IMR-90 (cell line): ENCODE data around the gene CSRP1. TPM values are rescaled to one million over a fixed set of nuclear protein-coding genes. Genes with fewer than 3 reads are reported as not detected.

ENCODE experiments used
- ATAC-seq: fragments of 200-7000 bp; cut with Tn5 transposase; 2 replicates; pipeline ENCODE4 v1.9.1; 2020; ENCODE audit warnings: low read depth, mild to moderate bottlenecking, moderate library complexity
- BruUV-seq: library from RNA; stranded (reverse); fragments of 400-500 nt; replicated peaks from 2 replicates; lab custom pipeline; 2021; lab: Mats Ljungman, UMichigan
- CTCF ChIA-PET: fragments of 300-600 bp; formaldehyde crosslinking; extraction: SDS; loops from one replicate; lab custom pipeline; 2021; ENCODE audit warnings: antibody characterized with exemption; lab: Yijun Ruan, JAX
- POLR2A ChIA-PET: fragments of 300-600 bp; sonication (Branson Sonifier 250); formaldehyde crosslinking; loops from one replicate; lab custom pipeline; 2022; ENCODE audit warnings: antibody characterized with exemption; ENCODE audit not compliant: unreplicated experiment; lab: Charles Lee
- DNase-seq: peaks from one replicate; pipeline ENCODE4 v3.0.0; 2013
- H2AFZ ChIP-seq: replicated peaks from 2 replicates; pipeline ENCODE3; 2013; ENCODE audit warnings: low read length, mild to moderate bottlenecking; ENCODE audit not compliant: poor library complexity
- H2AK5ac ChIP-seq: 2 replicates; pipeline ENCODE4 v1.6.1; 2013; ENCODE audit warnings: low read depth, low read length, inconsistent platforms
- H2AK9ac ChIP-seq: replicated peaks from 2 replicates; pipeline ENCODE3; 2013; ENCODE audit warnings: mild to moderate bottlenecking, low read depth, low read length, moderate library complexity; ENCODE audit not compliant: poor library complexity
- H2BK120ac ChIP-seq: 2 replicates; pipeline ENCODE4 v1.6.1; 2013; ENCODE audit warnings: low read depth, low read length, inconsistent platforms
- H2BK15ac ChIP-seq: 3 replicates; pipeline ENCODE4 v1.6.1; 2013; ENCODE audit warnings: low read depth, low read length, inconsistent platforms
- H2BK20ac ChIP-seq: 2 replicates; pipeline ENCODE4 v1.6.1; 2013; ENCODE audit warnings: low read depth, mild to moderate bottlenecking, inconsistent platforms, low read length, moderate library complexity
- H2BK5ac ChIP-seq: 2 replicates; pipeline ENCODE4 v1.6.1; 2013; ENCODE audit warnings: mild to moderate bottlenecking, low read depth, low read length, inconsistent platforms; ENCODE audit not compliant: poor library complexity, severe bottlenecking
- H3K14ac ChIP-seq: replicated peaks from 2 replicates; pipeline ENCODE4 v1.6.1; 2013; ENCODE audit warnings: low read depth, low read length, inconsistent platforms
- H3K18ac ChIP-seq: 2 replicates; pipeline ENCODE4 v1.6.1; 2013; ENCODE audit warnings: low read depth, low read length, control low read depth
- H3K23ac ChIP-seq: 2 replicates; pipeline ENCODE4 v1.6.1; 2013; ENCODE audit warnings: low read depth, low read length, inconsistent platforms
- H3K27ac ChIP-seq: 2 replicates; pipeline ENCODE4 v1.5.1; 2013; ENCODE audit warnings: mild to moderate bottlenecking, control low read depth, low read length; ENCODE audit not compliant: insufficient read depth
- H3K27me3 ChIP-seq: 2 replicates; pipeline ENCODE4 v1.6.1; 2013; ENCODE audit warnings: low read length; ENCODE audit not compliant: control insufficient read depth, insufficient read depth
- H3K36me3 ChIP-seq: 2 replicates; pipeline ENCODE4 v1.6.1; 2013; ENCODE audit warnings: low read length, mixed read lengths; ENCODE audit not compliant: control insufficient read depth, insufficient read depth
- H3K4ac ChIP-seq: 2 replicates; pipeline ENCODE4 v1.6.1; 2013; ENCODE audit warnings: low read depth, low read length, inconsistent platforms
- H3K4me1 ChIP-seq: 2 replicates; pipeline ENCODE4 v1.6.1; 2013; ENCODE audit warnings: low read length, mixed read lengths; ENCODE audit not compliant: control insufficient read depth, insufficient read depth
- H3K4me2 ChIP-seq: 2 replicates; pipeline ENCODE4 v1.6.1; 2013; ENCODE audit warnings: low read depth, mild to moderate bottlenecking, control low read depth, low read length, moderate library complexity
- H3K4me3 ChIP-seq: 2 replicates; pipeline ENCODE4 v1.5.1; 2013; ENCODE audit warnings: low read depth, mild to moderate bottlenecking, control low read depth, low read length, moderate library complexity; ENCODE audit not compliant: insufficient read depth
- H3K56ac ChIP-seq: 2 replicates; pipeline ENCODE4 v1.6.1; 2013; ENCODE audit warnings: low read length, inconsistent platforms; ENCODE audit not compliant: insufficient read depth; ENCODE audit errors: extremely low read depth
- H3K79me1 ChIP-seq, 2 experiments: 2 replicates each; pipeline ENCODE4 v1.6.1; 2013; ENCODE audit warnings: low read length in 2 of 2, inconsistent platforms in 1 of 2, low read depth in 1 of 2
- H3K9ac ChIP-seq: 2 replicates; pipeline ENCODE4 v1.6.1; 2013; ENCODE audit warnings: low read depth, low read length, control low read depth
- H3K9me1 ChIP-seq: 2 replicates; pipeline ENCODE4 v1.6.1; 2013; ENCODE audit warnings: low read length, inconsistent platforms; ENCODE audit not compliant: insufficient read depth
- H3K9me3 ChIP-seq: 2 replicates; pipeline ENCODE4 v1.6.1; 2013; ENCODE audit warnings: low read length; ENCODE audit not compliant: control insufficient read depth, insufficient read depth
- H4K20me1 ChIP-seq: 2 replicates; pipeline ENCODE4 v1.6.1; 2013; ENCODE audit warnings: low read length, inconsistent platforms; ENCODE audit not compliant: insufficient read depth
- H4K5ac ChIP-seq: 2 replicates; pipeline ENCODE4 v1.6.1; 2013; ENCODE audit warnings: mild to moderate bottlenecking, low read depth, low read length, control low read depth
- H4K8ac ChIP-seq, 2 experiments: 2 replicates each; pipeline ENCODE4 v1.6.1; 2013; ENCODE audit warnings: low read depth in 2 of 2, low read length in 2 of 2, control low read depth in 1 of 2, inconsistent platforms in 1 of 2
- H4K91ac ChIP-seq: 2 replicates; pipeline ENCODE4 v1.6.1; 2013; ENCODE audit warnings: low read depth, low read length, inconsistent platforms; ENCODE audit not compliant: insufficient read depth
- BHLHE40 ChIP-seq: fragments of 150-350 bp; IDR thresholded peaks from 2 replicates; pipeline ENCODE4 v1.6.1; 2016; ENCODE audit warnings: mild to moderate bottlenecking, low read depth, low read length
- CTCF ChIP-seq: conservative IDR thresholded peaks from 2 replicates; pipeline ENCODE4 v1.5.1; 2012; ENCODE audit warnings: mild to moderate bottlenecking, low read depth, low read length, improper control_type of control experiment
- WGBS, 2 experiments: methylation state at CpG; one replicate each; pipeline versions ENCODE4 v1.1.5 to v1.1.7; 2013; ENCODE audit warnings: missing lambda C conversion rate in 2 of 2; ENCODE audit not compliant: insufficient read length in 1 of 2; ENCODE audit errors: extremely low coverage in 2 of 2; 5-methylcytosine and 5-hydroxymethylcytosine counted together
- dilution Hi-C: fragments of 300-500 bp; cut with HindIII; formaldehyde crosslinking; loops from one replicate; pipeline ENCODE4 v1.14.3; 2018; ENCODE audit warnings: low sequenced_read_pairs; ENCODE audit not compliant: unreplicated experiment
- in situ Hi-C: fragments of 300-500 bp; cut with MboI; formaldehyde crosslinking; loops from 3 replicates; pipeline ENCODE4 v1.14.3; 2019; ENCODE audit warnings: low sequenced_read_pairs, inconsistent platforms, mixed read lengths
- intact Hi-C: fragments of 100-400 bp; cut with micrococcal nuclease; formaldehyde crosslinking; loops from 2 replicates; pipeline ENCODE4 v1.10.0; 2022
- polyA plus RNA-seq, 3 experiments: library from polyadenylated mRNA; depleted of rRNA; stranded (reverse); fragments of >200 nt; gene quantifications; 2 replicates each; pipeline ENCODE4 v1.2.3, GENCODE V29; 2012; ENCODE audit warnings: low replicate concordance in 1 of 3
- total RNA-seq: library from RNA; depleted of rRNA; stranded (reverse); fragments of >200 nt; gene quantifications from 2 replicates; pipeline ENCODE4 v1.2.3, GENCODE V29; 2012

The CSRP1 gene
- total and polyA plus RNA-seq, 2 of the 4 experiments (the other 2 are of a cell fraction): 1,037 to 1,498 TPM

GRCh38 chr1:201507360-201507675 is 395 bp upstream of the CSRP1 start:
- Histone ChIP-seq H3K56ac (peak overlapping the region; percentile 67), H3K4ac (peak overlapping the region; percentile 91), H3K27me3 (no peaks in the 10 kb centered on the region), H2AK5ac (peak overlapping the region; percentile 98), H4K8ac (peak overlapping the region; percentile 94 to 96), H2BK120ac (peak overlapping the region; percentile 91), H3K23ac (peak overlapping the region; percentile 86), H2AK9ac (peak overlapping the region; percentile 95), H3K27ac (peak overlapping the region; percentile 92), H3K36me3 (peaks cover 5% of the 10 kb centered on the region), H4K91ac (peak overlapping the region; percentile 95), H3K18ac (peak overlapping the region; percentile 83), H3K4me2 (peak overlapping the region; percentile 72), H3K9ac (peak overlapping the region; percentile 71), H3K14ac (peak overlapping the region; percentile 92), H3K4me1 (peaks cover 32% of the 10 kb centered on the region), H2AFZ (peak overlapping the region; percentile 86), H3K4me3 (peak overlapping the region; percentile 30), H2BK5ac (peak overlapping the region; percentile 68), H2BK15ac (peak overlapping the region; percentile 93), H3K9me1 (peaks cover 23% of the 10 kb centered on the region), H2BK20ac (peak overlapping the region; percentile 30), H4K20me1 (peaks cover 18% of the 10 kb centered on the region), H3K9me3 (no peaks in the 10 kb centered on the region), H4K5ac (peak overlapping the region; percentile 83), H3K79me1 (peaks cover 7 to 31% of the 10 kb centered on the region in 2 experiments; a peak in 2 of 4 replicates)
- TF ChIP-seq BHLHE40: peak; percentile 45; the same call in 1 of the 2 replicates
- no peak for TF ChIP-seq CTCF
- no peak for DNase-seq
- no TSS peak for BruUV-seq
- in situ Hi-C loops: no loop called here
- intact Hi-C loops: loop anchor here (5.0 kb wide), 1 partner anchor 40 kb away; the partner anchor contains the start of gene PHLDA3
- no peak for ATAC-seq
- POLR2A ChIA-PET: interaction anchor here (0.8 kb wide), 1 partner anchor 38 kb away, joined by 3 read pairs; the partner anchor contains the start of gene PHLDA3
- CTCF ChIA-PET: no interaction called here
- 12% methylated on average over 6 of the region's 11 CpGs; no CpG with 5 or more reads in 1 of the 2 experiments for WGBS, 2 experiments
- dilution Hi-C loops: no loop called here
